Vagina (tissue), 2 donors: ENCODE results near the gene ATG2A.

Experiments
- POLR2A ChIP-seq, 2 donors: fragments of 450-650 bp; IDR thresholded peaks; one replicate each; pipeline ENCODE4 v1.6.1; 2017; ENCODE audit warnings: antibody characterized with exemption in 2 of 2, mild to moderate bottlenecking in 2 of 2, moderate library complexity in 2 of 2
- POLR2AphosphoS5 ChIP-seq, 2 donors: sonication (generic); formaldehyde crosslinking; IDR thresholded peaks; one replicate each; pipeline ENCODE4 v1.9.0; 2017; ENCODE audit warnings: antibody characterized with exemption in 2 of 2, mild to moderate bottlenecking in 2 of 2, low read depth in 1 of 2; ENCODE audit not compliant: insufficient read depth in 1 of 2
- TF ChIP-seq, protein P1 (sequence below), 3 experiments: fragments of 450-650 bp in 2 of 3; fragments of 200-600 bp in 1 of 3; sonication (generic) in 1 of 3; IDR thresholded peaks; one replicate each; pipeline ENCODE4 v1.5.1; 2017 to 2019; ENCODE audit warnings: antibody characterized with exemption in 3 of 3, mild to moderate bottlenecking in 2 of 3, moderate library complexity in 2 of 3

DNA sequence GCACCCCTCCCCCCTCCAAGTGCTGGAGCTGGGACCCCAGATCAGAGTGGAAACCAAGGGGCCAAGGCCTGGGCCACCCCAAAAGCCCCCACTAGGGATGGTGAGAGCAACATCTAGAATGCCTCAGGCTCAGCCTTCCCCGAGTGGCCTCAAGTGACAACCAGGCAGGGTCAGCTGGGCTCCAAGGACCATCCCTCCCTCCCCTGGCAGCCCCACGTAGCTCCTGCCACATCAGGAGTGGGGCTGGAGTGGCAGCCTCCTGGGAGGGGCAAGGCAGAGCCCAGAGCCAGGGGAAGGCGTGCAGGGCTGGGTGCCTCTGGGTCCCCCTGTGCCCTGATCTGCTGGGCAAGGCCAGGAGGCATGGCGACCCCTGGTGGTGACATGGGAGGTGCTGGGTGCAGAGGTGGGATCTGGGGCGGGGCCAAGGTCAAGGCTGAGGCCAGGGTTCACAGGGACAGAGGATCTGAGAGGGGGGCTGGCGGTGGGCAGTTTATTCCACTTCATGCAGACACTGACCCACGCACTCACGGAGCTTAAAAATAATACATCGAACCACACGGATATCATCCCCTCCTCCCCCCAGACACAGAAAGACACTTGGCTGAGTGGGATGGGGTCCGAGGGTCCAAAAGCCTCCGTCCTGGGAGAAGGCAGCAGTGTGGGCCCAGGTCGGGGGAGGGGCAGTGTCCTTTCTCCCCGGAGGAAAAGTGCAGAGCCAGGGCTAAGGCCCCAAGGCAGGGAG, 22.8 kb downstream of the ATG2A start:
- TF ChIP-seq, protein P1, sequence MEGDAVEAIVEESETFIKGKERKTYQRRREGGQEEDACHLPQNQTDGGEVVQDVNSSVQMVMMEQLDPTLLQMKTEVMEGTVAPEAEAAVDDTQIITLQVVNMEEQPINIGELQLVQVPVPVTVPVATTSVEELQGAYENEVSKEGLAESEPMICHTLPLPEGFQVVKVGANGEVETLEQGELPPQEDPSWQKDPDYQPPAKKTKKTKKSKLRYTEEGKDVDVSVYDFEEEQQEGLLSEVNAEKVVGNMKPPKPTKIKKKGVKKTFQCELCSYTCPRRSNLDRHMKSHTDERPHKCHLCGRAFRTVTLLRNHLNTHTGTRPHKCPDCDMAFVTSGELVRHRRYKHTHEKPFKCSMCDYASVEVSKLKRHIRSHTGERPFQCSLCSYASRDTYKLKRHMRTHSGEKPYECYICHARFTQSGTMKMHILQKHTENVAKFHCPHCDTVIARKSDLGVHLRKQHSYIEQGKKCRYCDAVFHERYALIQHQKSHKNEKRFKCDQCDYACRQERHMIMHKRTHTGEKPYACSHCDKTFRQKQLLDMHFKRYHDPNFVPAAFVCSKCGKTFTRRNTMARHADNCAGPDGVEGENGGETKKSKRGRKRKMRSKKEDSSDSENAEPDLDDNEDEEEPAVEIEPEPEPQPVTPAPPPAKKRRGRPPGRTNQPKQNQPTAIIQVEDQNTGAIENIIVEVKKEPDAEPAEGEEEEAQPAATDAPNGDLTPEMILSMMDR (IDR thresholded peaks at IDR 0.05) = peak; percentile 75 to 89 (median 87)
- peak in 1 of 2 donors; percentile 11 for TF ChIP-seq POLR2AphosphoS5 (IDR thresholded peaks at IDR 0.05; ENCODE audit: insufficient read depth in 1 of 2, low read depth in 1 of 2)
- TF ChIP-seq POLR2A (IDR thresholded peaks at IDR 0.05) = no peak
